Peyer's patch (tissue), 4 donors: ENCODE results near the gene C2orf92.

Experiments used
- POLR2A ChIP-seq, 2 donors: fragments of 450-650 bp; IDR thresholded peaks; one replicate each; pipeline ENCODE4 v1.5.1; 2017; ENCODE audit warnings: antibody characterized with exemption in 2 of 2, mild to moderate bottlenecking in 2 of 2, moderate library complexity in 2 of 2
- TF ChIP-seq, protein P1 (sequence below), 6 experiments: fragments of 450-650 bp in 4 of 6; fragments of 200-600 bp in 2 of 6; sonication (generic) in 1 of 6; IDR thresholded peaks; one replicate each; pipeline ENCODE4 v1.5.1; 2017 to 2019; ENCODE audit warnings: antibody characterized with exemption in 6 of 6, mild to moderate bottlenecking in 3 of 6, moderate library complexity in 1 of 6

- TF ChIP-seq, protein P1, sequence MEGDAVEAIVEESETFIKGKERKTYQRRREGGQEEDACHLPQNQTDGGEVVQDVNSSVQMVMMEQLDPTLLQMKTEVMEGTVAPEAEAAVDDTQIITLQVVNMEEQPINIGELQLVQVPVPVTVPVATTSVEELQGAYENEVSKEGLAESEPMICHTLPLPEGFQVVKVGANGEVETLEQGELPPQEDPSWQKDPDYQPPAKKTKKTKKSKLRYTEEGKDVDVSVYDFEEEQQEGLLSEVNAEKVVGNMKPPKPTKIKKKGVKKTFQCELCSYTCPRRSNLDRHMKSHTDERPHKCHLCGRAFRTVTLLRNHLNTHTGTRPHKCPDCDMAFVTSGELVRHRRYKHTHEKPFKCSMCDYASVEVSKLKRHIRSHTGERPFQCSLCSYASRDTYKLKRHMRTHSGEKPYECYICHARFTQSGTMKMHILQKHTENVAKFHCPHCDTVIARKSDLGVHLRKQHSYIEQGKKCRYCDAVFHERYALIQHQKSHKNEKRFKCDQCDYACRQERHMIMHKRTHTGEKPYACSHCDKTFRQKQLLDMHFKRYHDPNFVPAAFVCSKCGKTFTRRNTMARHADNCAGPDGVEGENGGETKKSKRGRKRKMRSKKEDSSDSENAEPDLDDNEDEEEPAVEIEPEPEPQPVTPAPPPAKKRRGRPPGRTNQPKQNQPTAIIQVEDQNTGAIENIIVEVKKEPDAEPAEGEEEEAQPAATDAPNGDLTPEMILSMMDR (IDR thresholded peaks at IDR 0.05) = no peak
- TF ChIP-seq POLR2A (IDR thresholded peaks at IDR 0.05) = no peak
Measured at GRCh38 chr2:97716695-97717612, 47.4 kb downstream of the C2orf92 start.
